ENCODE measurements around the gene DGKE.

Gene DGKE

DNA sequence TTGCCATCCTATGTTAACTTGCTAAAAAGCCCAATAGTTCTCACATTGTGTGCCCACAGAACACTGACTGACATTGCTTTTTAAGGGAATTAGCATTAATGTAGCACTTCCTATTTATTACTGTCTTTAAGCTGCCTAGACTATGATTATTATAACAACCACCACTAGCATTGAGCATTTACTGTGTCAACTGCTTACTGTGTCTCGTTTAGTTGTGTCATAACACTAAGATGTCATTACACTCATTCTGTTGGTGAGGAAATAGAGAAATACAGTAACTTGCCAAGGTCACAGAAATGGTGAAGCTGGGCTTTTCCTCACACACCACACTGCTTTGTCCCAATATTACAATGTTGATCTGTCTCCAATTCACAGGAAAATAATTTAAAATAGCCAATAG is 49.7 kb downstream of the DGKE start:
- Histone ChIP-seq H3K4me1 (ENCODE audit: control insufficient read depth, insufficient read depth, low read length) (no peaks in the 10 kb centered on the region), H3K9ac (ENCODE audit: low read depth, low read length) (no peak overlapping the region), H3K4me2 (ENCODE audit: low read length) (no peak overlapping the region), H3K36me3 (ENCODE audit: insufficient read depth, low read length) (peaks cover 6% of the 10 kb centered on the region), H3K4me3 (ENCODE audit: low read length) (no peak overlapping the region), H3K27me3 (ENCODE audit: control insufficient read depth, insufficient read depth, low read length) (no peaks in the 10 kb centered on the region), H3K9me3 (replicated peaks; ENCODE audit: low read length) (peaks cover 5% of the 10 kb centered on the region)

DNA sequence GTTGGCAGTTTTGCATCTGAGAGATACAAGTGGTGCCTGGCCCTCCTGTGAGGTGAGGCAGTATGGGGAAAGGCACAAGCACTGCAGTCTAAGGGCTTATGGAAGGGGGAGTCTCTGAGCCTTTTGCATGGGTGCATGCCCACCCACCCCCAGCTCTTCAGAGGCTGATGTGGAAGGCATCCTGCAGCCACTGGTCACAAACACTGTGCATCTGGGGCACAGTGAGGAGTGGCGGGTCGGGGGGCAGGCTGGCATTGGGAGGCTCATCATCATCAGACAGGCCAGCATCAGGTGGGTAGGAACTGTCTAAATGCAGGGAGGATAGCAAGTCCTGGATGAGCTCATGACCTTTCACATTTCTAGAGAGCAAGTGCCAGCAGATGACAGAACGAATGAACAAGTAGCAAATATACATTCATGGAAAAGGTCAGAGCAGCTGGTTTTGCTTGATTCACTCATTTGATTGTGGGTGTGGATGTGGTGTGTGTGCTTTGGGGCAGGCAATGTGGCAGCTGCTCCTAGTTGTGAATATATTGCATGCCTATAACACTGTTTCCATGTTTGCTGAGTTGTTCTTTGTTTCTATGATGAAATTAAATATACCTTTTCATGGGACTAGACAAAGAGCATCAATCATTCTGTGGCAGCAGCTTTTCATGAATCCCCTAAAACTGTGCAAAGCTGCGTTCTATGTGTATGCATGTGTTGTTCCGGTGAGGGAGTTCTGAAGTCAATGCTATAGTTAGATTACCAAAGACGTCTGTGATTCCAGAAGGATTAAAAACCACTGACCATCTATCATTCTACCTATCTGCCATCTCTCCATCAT is 50.7 kb downstream of the DGKE start:
- no peak overlapping the region for H3K9ac ChIP-seq (ENCODE audit: low read depth, low read length)
- H3K36me3 ChIP-seq (ENCODE audit: insufficient read depth, low read length) = peaks cover 16% of the 10 kb centered on the region
- H3K4me3 ChIP-seq (ENCODE audit: low read length) = no peak overlapping the region
- H3K9me3 ChIP-seq (replicated peaks; ENCODE audit: low read length) = peaks cover 5% of the 10 kb centered on the region
- H3K4me1 ChIP-seq (ENCODE audit: control insufficient read depth, insufficient read depth, low read length) = no peaks in the 10 kb centered on the region
- H3K27me3 ChIP-seq (ENCODE audit: control insufficient read depth, insufficient read depth, low read length) = no peaks in the 10 kb centered on the region
- no peak overlapping the region for H3K4me2 ChIP-seq (ENCODE audit: low read length)

DNA sequence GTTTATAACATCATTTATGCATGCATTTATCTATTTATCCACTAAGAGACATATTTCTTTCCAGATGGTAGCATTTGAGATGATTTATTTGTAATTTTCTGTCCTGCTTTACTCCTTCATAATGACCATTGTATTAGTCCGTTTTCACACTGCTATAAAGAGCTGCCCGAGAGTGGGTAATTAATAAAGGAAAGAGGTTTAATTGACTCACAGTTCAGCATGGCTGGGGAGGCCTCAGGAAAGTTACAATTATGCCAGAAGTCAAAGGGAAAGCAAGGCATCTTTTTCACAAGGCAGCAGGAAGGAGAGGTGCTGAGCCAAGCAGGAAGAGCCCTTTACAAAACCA is 51.3 kb downstream of the DGKE start:
- no peaks in the 10 kb centered on the region for H3K27me3 ChIP-seq (ENCODE audit: control insufficient read depth, insufficient read depth, low read length)

GRCh38 chr17:56886288-56886731 is 52.4 kb downstream of the DGKE start:
- H3K27me3 ChIP-seq (ENCODE audit: control insufficient read depth, insufficient read depth, low read length) = no peaks in the 10 kb centered on the region
- H3K9me3 ChIP-seq (replicated peaks; ENCODE audit: low read length) = peaks cover 5% of the 10 kb centered on the region
- no peaks in the 10 kb centered on the region for H3K4me1 ChIP-seq (ENCODE audit: control insufficient read depth, insufficient read depth, low read length)
- H3K4me2 ChIP-seq (ENCODE audit: low read length) = no peak overlapping the region
- no peak overlapping the region for H3K9ac ChIP-seq (ENCODE audit: low read depth, low read length)
- H3K36me3 ChIP-seq (ENCODE audit: insufficient read depth, low read length) = peaks cover 33% of the 10 kb centered on the region
- H3K4me3 ChIP-seq (ENCODE audit: low read length) = no peak overlapping the region

More for the DNA sequence above, 51.3 kb downstream of the DGKE start:
- H3K4me2 ChIP-seq (ENCODE audit: low read length) = no peak overlapping the region
- H3K9ac ChIP-seq (ENCODE audit: low read depth, low read length) = no peak overlapping the region
- no peak overlapping the region for H3K4me3 ChIP-seq (ENCODE audit: low read length)
- peaks cover 22% of the 10 kb centered on the region for H3K36me3 ChIP-seq (ENCODE audit: insufficient read depth, low read length)
- no peaks in the 10 kb centered on the region for H3K4me1 ChIP-seq (ENCODE audit: control insufficient read depth, insufficient read depth, low read length)
- H3K9me3 ChIP-seq (replicated peaks; ENCODE audit: low read length) = peaks cover 5% of the 10 kb centered on the region

- no peak overlapping the region for H3K4me2 ChIP-seq (ENCODE audit: low read length)
- H3K9ac ChIP-seq (ENCODE audit: low read depth, low read length) = no peak overlapping the region
- peaks cover 5% of the 10 kb centered on the region for H3K9me3 ChIP-seq (replicated peaks; ENCODE audit: low read length)
- no peaks in the 10 kb centered on the region for H3K27me3 ChIP-seq (ENCODE audit: control insufficient read depth, insufficient read depth, low read length)
- H3K4me1 ChIP-seq (ENCODE audit: control insufficient read depth, insufficient read depth, low read length) = no peaks in the 10 kb centered on the region
- peaks cover 39% of the 10 kb centered on the region for H3K36me3 ChIP-seq (ENCODE audit: insufficient read depth, low read length)
- no peak overlapping the region for H3K4me3 ChIP-seq (ENCODE audit: low read length)
These were observed 53.2 kb downstream of the DGKE start for GRCh38 chr17:56887105-56887504.

GRCh38 chr17:56887552-56888467 is 53.9 kb downstream of the DGKE start:
- Histone ChIP-seq H3K9ac (ENCODE audit: low read depth, low read length) (no peak overlapping the region), H3K4me3 (ENCODE audit: low read length) (no peak overlapping the region), H3K4me1 (ENCODE audit: control insufficient read depth, insufficient read depth, low read length) (no peaks in the 10 kb centered on the region), H3K9me3 (replicated peaks; ENCODE audit: low read length) (peaks cover 5% of the 10 kb centered on the region), H3K27me3 (ENCODE audit: control insufficient read depth, insufficient read depth, low read length) (no peaks in the 10 kb centered on the region), H3K36me3 (ENCODE audit: insufficient read depth, low read length) (peaks cover 43% of the 10 kb centered on the region), H3K4me2 (ENCODE audit: low read length) (no peak overlapping the region)

DNA sequence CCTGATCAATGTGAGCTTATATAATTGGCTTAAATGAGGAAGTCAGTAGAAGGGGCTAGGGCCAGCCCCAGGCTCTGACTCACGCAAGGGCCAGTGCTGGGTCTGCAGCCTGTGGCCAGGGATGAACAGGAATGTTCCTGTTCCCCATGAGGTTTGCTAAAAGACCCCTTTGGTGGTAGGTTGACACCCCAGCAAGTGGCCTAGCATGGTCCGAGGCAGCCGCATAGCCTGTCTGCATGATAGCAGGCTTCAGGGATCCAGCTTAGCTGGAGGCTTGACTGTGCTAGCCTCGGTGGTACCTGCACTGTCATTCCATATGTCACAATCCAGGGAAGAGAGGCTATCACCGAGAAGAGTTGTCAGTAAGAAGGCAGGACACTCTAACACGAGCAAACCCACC is 56.4 kb downstream of the DGKE start:
- no peaks in the 10 kb centered on the region for H3K4me1 ChIP-seq (ENCODE audit: control insufficient read depth, insufficient read depth, low read length)
- peaks cover 64% of the 10 kb centered on the region for H3K36me3 ChIP-seq (ENCODE audit: insufficient read depth, low read length)
- H3K9me3 ChIP-seq (replicated peaks; ENCODE audit: low read length) = peaks cover 5% of the 10 kb centered on the region
- H3K4me3 ChIP-seq (ENCODE audit: low read length) = no peak overlapping the region
- no peak overlapping the region for H3K4me2 ChIP-seq (ENCODE audit: low read length)
- H3K9ac ChIP-seq (ENCODE audit: low read depth, low read length) = no peak overlapping the region
- H3K27me3 ChIP-seq (ENCODE audit: control insufficient read depth, insufficient read depth, low read length) = no peaks in the 10 kb centered on the region

GRCh38 chr17:56890906-56891674 is 57.1 kb downstream of the DGKE start:
- H3K9me3 ChIP-seq (replicated peaks; ENCODE audit: low read length) = peaks cover 5% of the 10 kb centered on the region
- H3K27me3 ChIP-seq (ENCODE audit: control insufficient read depth, insufficient read depth, low read length) = no peaks in the 10 kb centered on the region
- H3K36me3 ChIP-seq (ENCODE audit: insufficient read depth, low read length) = peaks cover 70% of the 10 kb centered on the region
- no peak overlapping the region for H3K9ac ChIP-seq (ENCODE audit: low read depth, low read length)
- H3K4me1 ChIP-seq (ENCODE audit: control insufficient read depth, insufficient read depth, low read length) = no peaks in the 10 kb centered on the region
- H3K4me3 ChIP-seq (ENCODE audit: low read length) = no peak overlapping the region
- H3K4me2 ChIP-seq (ENCODE audit: low read length) = no peak overlapping the region

DNA sequence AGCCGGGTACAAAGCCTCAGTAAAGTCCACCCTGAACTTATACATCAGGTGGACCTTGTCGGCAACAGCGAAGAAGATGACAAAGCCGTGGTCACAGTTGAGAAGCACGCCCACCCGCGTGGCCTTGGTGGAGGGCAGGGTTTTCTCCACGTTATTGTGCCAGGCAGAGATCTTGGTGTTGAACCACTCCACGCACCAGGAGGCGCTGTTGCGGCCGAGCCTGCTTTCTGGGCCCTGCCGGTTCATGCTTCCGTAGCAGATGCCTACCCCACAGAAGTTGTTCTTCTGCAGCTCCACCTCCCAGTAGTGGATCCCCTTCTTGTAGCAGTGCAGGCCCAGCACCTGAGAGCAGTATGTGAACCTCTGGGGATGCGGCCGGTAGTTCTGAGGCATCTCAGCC is 57.8 kb downstream of the DGKE start:
- Histone ChIP-seq H3K36me3 (ENCODE audit: insufficient read depth, low read length) (peaks cover 70% of the 10 kb centered on the region), H3K9ac (ENCODE audit: low read depth, low read length) (no peak overlapping the region), H3K27me3 (ENCODE audit: control insufficient read depth, insufficient read depth, low read length) (no peaks in the 10 kb centered on the region), H3K4me1 (ENCODE audit: control insufficient read depth, insufficient read depth, low read length) (peaks cover 2% of the 10 kb centered on the region), H3K4me2 (ENCODE audit: low read length) (no peak overlapping the region), H3K9me3 (replicated peaks; ENCODE audit: low read length) (peaks cover 5% of the 10 kb centered on the region), H3K4me3 (ENCODE audit: low read length) (no peak overlapping the region)

DNA sequence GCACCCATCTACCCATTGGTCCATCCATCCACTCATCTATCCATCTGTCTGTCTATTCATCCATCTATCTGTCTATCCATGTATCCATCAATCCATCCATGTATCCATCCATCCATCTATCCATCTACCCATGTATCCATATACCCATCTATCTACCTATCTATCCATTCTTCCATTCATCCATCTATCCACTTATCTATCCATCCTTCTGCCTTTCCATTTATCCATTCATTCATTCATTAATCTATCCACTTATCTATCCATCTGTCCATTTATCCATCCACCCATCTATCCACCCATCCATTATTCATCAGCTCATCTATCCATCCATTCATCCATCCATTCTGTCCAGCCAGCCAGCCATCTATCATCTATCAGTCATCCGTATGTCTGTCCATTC is 58.4 kb downstream of the DGKE start:
- no peak overlapping the region for H3K4me2 ChIP-seq (ENCODE audit: low read length)
- H3K4me1 ChIP-seq (ENCODE audit: control insufficient read depth, insufficient read depth, low read length) = peaks cover 2% of the 10 kb centered on the region
- peaks cover 70% of the 10 kb centered on the region for H3K36me3 ChIP-seq (ENCODE audit: insufficient read depth, low read length)
- H3K27me3 ChIP-seq (ENCODE audit: control insufficient read depth, insufficient read depth, low read length) = no peaks in the 10 kb centered on the region
- H3K9ac ChIP-seq (ENCODE audit: low read depth, low read length) = no peak overlapping the region
- H3K9me3 ChIP-seq (replicated peaks; ENCODE audit: low read length) = peaks cover 5% of the 10 kb centered on the region
- no peak overlapping the region for H3K4me3 ChIP-seq (ENCODE audit: low read length)

- peaks cover 77% of the 10 kb centered on the region for H3K36me3 ChIP-seq (ENCODE audit: insufficient read depth, low read length)
- peaks cover 2% of the 10 kb centered on the region for H3K4me1 ChIP-seq (ENCODE audit: control insufficient read depth, insufficient read depth, low read length)
- no peaks in the 10 kb centered on the region for H3K9me3 ChIP-seq (replicated peaks; ENCODE audit: low read length)
- no peak overlapping the region for H3K4me3 ChIP-seq (ENCODE audit: low read length)
- no peaks in the 10 kb centered on the region for H3K27me3 ChIP-seq (ENCODE audit: control insufficient read depth, insufficient read depth, low read length)
- H3K4me2 ChIP-seq (ENCODE audit: low read length) = no peak overlapping the region
- H3K9ac ChIP-seq (ENCODE audit: low read depth, low read length) = no peak overlapping the region
These were observed 59.6 kb downstream of the DGKE start for GRCh38 chr17:56893503-56893902.

Measured in skeletal muscle satellite cell (primary cell).